HepG2 (cell line): ENCODE results near the gene HMGCS2. TPM values are rescaled to one million over a fixed set of nuclear protein-coding genes. Genes with fewer than 3 reads are reported as not detected.
A peak's percentile ranks its signal among the peaks of the same experiment; 100 is the strongest.

ENCODE experiments used
- ATAC-seq: fragments of 200-7000 bp; cut with Tn5 transposase; 3 replicates; pipeline ENCODE4 v1.9.1; 2020; ENCODE audit warnings: mild to moderate bottlenecking, moderate library complexity
- BruUV-seq: library from RNA; stranded (reverse); fragments of 400-500 nt; replicated peaks from 2 replicates; lab custom pipeline; 2021; lab: Mats Ljungman, UMichigan
- CTCF ChIA-PET: fragments of 300-600 bp; formaldehyde crosslinking; extraction: SDS; loops from one replicate; lab custom pipeline; 2021; ENCODE audit warnings: low total read pairs, inconsistent platforms, low intra/inter-chr PET ratio; lab: Yijun Ruan, JAX
- POLR2A ChIA-PET: fragments of 350-600 bp; sonication (Branson Sonifier 250); formaldehyde crosslinking; loops from one replicate; lab custom pipeline; 2020; ENCODE audit warnings: antibody characterized with exemption, inconsistent platforms; lab: Yijun Ruan, JAX
- DNase-seq: peaks from one replicate; pipeline ENCODE4 v3.0.0-alpha.2; 2015; ENCODE audit warnings: low spot score
- FAIRE-seq: peaks from 3 replicates; lab custom pipeline; 2011; peaks lifted over from hg19 to GRCh38; lab: Jason Lieb, UNC
- H2AFZ ChIP-seq: one replicate; pipeline ENCODE4 v1.6.1; 2011; ENCODE audit warnings: low read length, inconsistent platforms
- H3K27ac ChIP-seq: fragments of 300-600 bp; 3 replicates; pipeline ENCODE4 v1.8.0; 2011; ENCODE audit warnings: mixed run types, mild to moderate bottlenecking, mixed read lengths, low read length, inconsistent platforms; ENCODE audit not compliant: insufficient read depth; ENCODE audit errors: extremely low read length
- H3K27me3 ChIP-seq, 2 experiments: fragments of 200-600 bp in 1 of 2; 2 replicates in 1 of 2; 3 replicates in 1 of 2; pipeline versions ENCODE4 v1.6.0 to v1.8.0; 2011; ENCODE audit warnings: low read length in 2 of 2, mild to moderate bottlenecking in 2 of 2, moderate library complexity in 2 of 2, inconsistent platforms in 1 of 2; ENCODE audit not compliant: insufficient read depth in 2 of 2, control insufficient read depth in 1 of 2
- H3K36me3 ChIP-seq, 2 experiments: fragments of 200-600 bp in 1 of 2; replicated peaks in 1 of 2; 2 replicates in 1 of 2; 3 replicates in 1 of 2; pipeline versions ENCODE4 v1.5.1 to v1.8.0; 2011; ENCODE audit warnings: low read length in 2 of 2, inconsistent platforms in 1 of 2; ENCODE audit not compliant: insufficient read depth in 2 of 2, control insufficient read depth in 1 of 2
- H3K4me1 ChIP-seq: 2 replicates; pipeline ENCODE4 v1.5.1; 2012; ENCODE audit warnings: low read length, inconsistent platforms; ENCODE audit not compliant: insufficient read depth
- H3K4me2 ChIP-seq: 2 replicates; pipeline ENCODE4 v1.6.0; 2011; ENCODE audit warnings: low read depth, low read length, inconsistent platforms
- H3K4me3 ChIP-seq, 3 experiments: fragments of 200-600 bp in 1 of 3; sonication (generic), shearing (Covaris generic) in 1 of 3; replicated peaks in 1 of 3; 2 replicates each; pipeline ENCODE4 v1.5.1; 2011 to 2016; ENCODE audit warnings: low read length in 3 of 3, inconsistent platforms in 2 of 3, low read depth in 2 of 3, mild to moderate bottlenecking in 2 of 3, control low read depth in 1 of 3, mixed read lengths in 1 of 3; ENCODE audit not compliant: insufficient read depth in 1 of 3
- H3K79me2 ChIP-seq: one replicate; pipeline ENCODE4 v1.6.1; 2011; ENCODE audit warnings: low read length, inconsistent platforms; ENCODE audit not compliant: insufficient read depth
- H3K9ac ChIP-seq: 2 replicates; pipeline ENCODE4 v1.6.0; 2011; ENCODE audit warnings: mild to moderate bottlenecking, low read depth, low read length, inconsistent platforms; ENCODE audit not compliant: insufficient read depth
- H3K9me3 ChIP-seq: 2 replicates; pipeline ENCODE4 v1.5.1; 2012; ENCODE audit warnings: mild to moderate bottlenecking, low read length
- H4K20me1 ChIP-seq: 2 replicates; pipeline ENCODE4 v1.6.0; 2011; ENCODE audit warnings: inconsistent platforms, mild to moderate bottlenecking, low read length, moderate library complexity; ENCODE audit not compliant: insufficient read depth
- GPN1 ChIP-seq: sonication (generic); formaldehyde crosslinking; IDR thresholded peaks from 2 replicates; pipeline ENCODE4 v1.5.1; 2020; ENCODE audit warnings: missing genetic modification reagents, borderline replicate concordance
- MAFK ChIP-seq, 2 experiments: IDR thresholded peaks in 1 of 2; conservative IDR thresholded peaks in 1 of 2; 2 replicates each; pipeline ENCODE4 v1.6.1; 2011; ENCODE audit warnings: improper control_type of control experiment in 2 of 2, low read length in 2 of 2
- ZNF646 ChIP-seq: sonication (generic); formaldehyde crosslinking; IDR thresholded peaks from 2 replicates; pipeline ENCODE4 v1.9.0; 2021; ENCODE audit warnings: mild to moderate bottlenecking, missing genetic modification reagents
- ZNF724P ChIP-seq: sonication (generic); formaldehyde crosslinking; IDR thresholded peaks from 2 replicates; pipeline ENCODE4 v1.8.0; 2022; ENCODE audit warnings: missing genetic modification reagents, borderline replicate concordance
- ZNF816 ChIP-seq: sonication (generic); formaldehyde crosslinking; IDR thresholded peaks from 2 replicates; pipeline ENCODE4 v1.8.0; 2022; ENCODE audit warnings: missing genetic modification reagents, mild to moderate bottlenecking, borderline replicate concordance
- WGBS: methylation state at CpG from one replicate; pipeline ENCODE4 v1.1.6; 2017; ENCODE audit warnings: low lambda C conversion rate; 5-methylcytosine and 5-hydroxymethylcytosine counted together
- in situ Hi-C: cut with HindIII; loops from 2 replicates; pipeline ENCODE4 v1.10.0; 2017; ENCODE audit warnings: low pct_unique_long_range_greater_than_20kb; ENCODE audit not compliant: extremely low pct_ligation_motif_present
- intact Hi-C: fragments of 100-400 bp; cut with micrococcal nuclease; formaldehyde crosslinking; loops from one replicate; pipeline ENCODE4 v1.10.0; 2022; ENCODE audit not compliant: unreplicated experiment
- polyA plus RNA-seq, 8 experiments: library from polyadenylated mRNA; depleted of rRNA in 3 of 8; stranded (reverse) in 7 of 8; unstranded in 1 of 8; fragments of >200 nt; fragmentation: Illumina TruSeq in 4 of 8; extraction: Trizol in 4 of 8; gene quantifications; 2 replicates each; pipeline versions ENCODE4 v1.2.1 to v1.2.3, GENCODE V29; 2011 to 2016; ENCODE audit warnings: low read depth in 4 of 8, missing spikeins in 1 of 8, mixed read lengths in 1 of 8; ENCODE audit not compliant: insufficient read depth in 1 of 8
- total RNA-seq, 5 experiments: library from RNA; depleted of rRNA; stranded (reverse); fragments of >200 nt; fragmentation: Illumina TruSeq; extraction: Trizol; gene quantifications; 2 replicates each; pipeline ENCODE4 v1.2.3, GENCODE V29; 2016; ENCODE audit warnings: low read depth in 1 of 5

Gene HMGCS2
- total and polyA plus RNA-seq, 2 of the 13 experiments (the other 11 are each of a cell fraction or from before 2014, with no cell fraction given): 0.44 to 1.5 TPM

- Histone ChIP-seq H3K27ac (no peak overlapping the region), H3K36me3 (no peaks in the 10 kb centered on the region), H4K20me1 (no peaks in the 10 kb centered on the region), H2AFZ (no peak overlapping the region), H3K9me3 (no peaks in the 10 kb centered on the region), H3K4me2 (no peak overlapping the region), H3K4me3 (no peak overlapping the region), H3K27me3 (0 out of 5 replicates have a peak, but pooled peaks cover 0 to 5% of the 10 kb centered on the region in 2 experiments), H3K4me1 (peaks cover 37% of the 10 kb centered on the region)
- no TSS peak for BruUV-seq
- POLR2A ChIA-PET: no interaction called here
- CTCF ChIA-PET: no interaction called here
- TF ChIP-seq ZNF646 (CRISPR knock-in tag) (no peak), ZNF724P (CRISPR knock-in tag) (no peak), ZNF816 (CRISPR knock-in tag) (no peak), MAFK (conservative IDR thresholded peaks at IDR 0.05 in 1 of 2, IDR thresholded peaks at IDR 0.05 in 1 of 2; ENCODE audit: low read length in 2 of 2) (peak in 1 of 2 experiments; percentile 13; a peak in 1 of 4 replicates), GPN1 (CRISPR knock-in tag) (no peak)
- TF ChIP-seq, all 625 proteins: peak for 1
- FAIRE-seq: no peak
- no peak overlapping the region for H3K9ac ChIP-seq
- 29% methylated on average over 2 of the region's 2 CpGs for WGBS
- intact Hi-C loops: no loop called here
- H3K79me2 ChIP-seq: no peaks in the 10 kb centered on the region
- ATAC-seq: no peak
- DNase-seq: no peak
- in situ Hi-C loops: loop anchor here (10.0 kb wide), 1 partner anchor 53 kb away; no protein-coding TSS in a partner anchor
These were observed 43.4 kb upstream of the HMGCS2 start for GRCh38 chr1:119811985-119812557.
